Glutamatergic neuron (in vitro differentiated cells): ENCODE measurements around the gene CRTAC1. TPM values are rescaled to one million over a fixed set of nuclear protein-coding genes. Genes with fewer than 3 reads are reported as not detected.

Source experiments
- DNase-seq: peaks from one replicate; pipeline ENCODE4 v3.0.0; 2022
- H3K27ac Mint-ChIP-seq: one replicate; pipeline ENCODE4 v1.8.0; 2020; ENCODE audit warnings: mild to moderate bottlenecking, mixed read lengths, inconsistent platforms; ENCODE audit not compliant: unreplicated experiment
- H3K27me3 Mint-ChIP-seq: one replicate; pipeline ENCODE4 v1.8.0; 2020; ENCODE audit warnings: mild to moderate bottlenecking, moderate library complexity, mixed read lengths, inconsistent platforms; ENCODE audit not compliant: unreplicated experiment
- H3K36me3 Mint-ChIP-seq: one replicate; pipeline ENCODE4 v1.8.0; 2020; ENCODE audit warnings: mild to moderate bottlenecking, mixed read lengths, inconsistent platforms; ENCODE audit not compliant: unreplicated experiment
- H3K4me1 Mint-ChIP-seq: one replicate; pipeline ENCODE4 v1.8.0; 2020; ENCODE audit warnings: mild to moderate bottlenecking, low read depth, mixed read lengths, inconsistent platforms; ENCODE audit not compliant: unreplicated experiment
- H3K4me3 Mint-ChIP-seq: one replicate; pipeline ENCODE4 v1.8.0; 2020; ENCODE audit warnings: mild to moderate bottlenecking, mixed read lengths, inconsistent platforms; ENCODE audit not compliant: unreplicated experiment
- H3K9me3 Mint-ChIP-seq: one replicate; pipeline ENCODE4 v1.8.0; 2020; ENCODE audit warnings: mild to moderate bottlenecking, moderate library complexity, mixed read lengths, inconsistent platforms; ENCODE audit not compliant: unreplicated experiment
- long read RNA-seq: library from polyadenylated mRNA; unstranded; transcript quantifications from one replicate; pipeline ENCODE4 v2.0.0, GENCODE V29; 2020; ENCODE audit not compliant: unreplicated experiment
- total RNA-seq: library from RNA; stranded (reverse); fragmentation: NEBNext Ultra II Directional; extraction: Animal tissue kit (Norgen Biotek cat#: 25700); gene quantifications from one replicate; pipeline ENCODE4 v1.2.1, GENCODE V29; 2021; ENCODE audit not compliant: unreplicated experiment
- TF ChIP-seq, protein P1 (sequence below): fragments of 200-600 bp; sonication (generic); IDR thresholded peaks from one replicate; pipeline ENCODE4 v1.5.0; 2021; ENCODE audit not compliant: partially characterized antibody, unreplicated experiment

The CRTAC1 gene, protein sequence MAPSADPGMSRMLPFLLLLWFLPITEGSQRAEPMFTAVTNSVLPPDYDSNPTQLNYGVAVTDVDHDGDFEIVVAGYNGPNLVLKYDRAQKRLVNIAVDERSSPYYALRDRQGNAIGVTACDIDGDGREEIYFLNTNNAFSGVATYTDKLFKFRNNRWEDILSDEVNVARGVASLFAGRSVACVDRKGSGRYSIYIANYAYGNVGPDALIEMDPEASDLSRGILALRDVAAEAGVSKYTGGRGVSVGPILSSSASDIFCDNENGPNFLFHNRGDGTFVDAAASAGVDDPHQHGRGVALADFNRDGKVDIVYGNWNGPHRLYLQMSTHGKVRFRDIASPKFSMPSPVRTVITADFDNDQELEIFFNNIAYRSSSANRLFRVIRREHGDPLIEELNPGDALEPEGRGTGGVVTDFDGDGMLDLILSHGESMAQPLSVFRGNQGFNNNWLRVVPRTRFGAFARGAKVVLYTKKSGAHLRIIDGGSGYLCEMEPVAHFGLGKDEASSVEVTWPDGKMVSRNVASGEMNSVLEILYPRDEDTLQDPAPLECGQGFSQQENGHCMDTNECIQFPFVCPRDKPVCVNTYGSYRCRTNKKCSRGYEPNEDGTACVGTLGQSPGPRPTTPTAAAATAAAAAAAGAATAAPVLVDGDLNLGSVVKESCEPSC
- 2.5 TPM for total RNA-seq
- long read RNA-seq, partial matches to known transcripts = 1 of 3 reads
- long read RNA-seq, other reads (novel, unspliced or antisense) = 0 of 3 reads

DNA sequence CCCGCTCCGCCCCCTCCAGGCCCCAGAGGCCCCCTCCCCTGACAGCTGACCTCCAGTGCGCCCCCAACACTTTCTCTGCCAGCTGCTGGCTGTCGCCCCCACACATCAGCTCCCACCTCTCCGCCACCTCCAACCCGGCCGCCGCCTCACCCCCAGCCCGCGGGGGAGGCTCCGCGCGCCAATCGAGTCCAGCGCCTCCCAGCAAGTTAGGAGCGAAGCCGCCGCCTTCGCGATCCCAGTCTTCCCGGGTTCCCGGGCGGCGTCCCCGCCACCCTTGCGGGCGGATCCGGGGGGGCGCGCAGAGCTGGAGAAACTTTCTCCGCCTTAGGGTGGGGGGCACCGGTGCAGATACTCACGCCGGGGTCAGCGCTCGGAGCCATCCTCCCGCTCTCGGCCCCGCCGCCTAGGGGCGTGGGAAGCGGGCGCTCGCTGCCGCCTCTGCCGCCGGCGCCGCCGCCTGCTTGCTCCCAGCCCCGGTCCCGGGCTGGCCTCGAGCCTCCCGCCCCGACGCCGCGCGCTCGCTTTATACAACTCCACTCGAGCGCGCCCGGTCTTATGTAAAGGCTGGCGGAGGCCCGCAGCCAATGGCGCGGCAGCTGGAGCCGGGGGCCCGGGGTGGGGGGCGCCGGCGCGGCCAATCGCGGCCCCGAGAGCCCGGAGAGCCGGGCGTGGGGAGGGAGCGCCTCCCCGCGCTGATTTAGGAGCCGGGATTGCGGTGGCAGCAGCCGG lies at the start of gene CRTAC1:
TSS of gene CRTAC1 (minus strand) at position 529 of the 729 bp plus-strand sequence. CDS start at position 380, 149 bp downstream.
- Mint-ChIP-seq H3K9me3 (peaks cover 3% of the 10 kb centered on the region), H3K27me3 (peaks cover 20% of the 10 kb centered on the region), H3K27ac (no peak within 1 kb of the TSS), H3K4me3 (peak within 1 kb of the TSS; percentile 55), H3K4me1 (peaks cover 17% of the 10 kb centered on the region), H3K36me3 (peaks cover under 1% of the 10 kb centered on the region)
- DNase-seq = peak; percentile 82
- TF ChIP-seq, protein P1, sequence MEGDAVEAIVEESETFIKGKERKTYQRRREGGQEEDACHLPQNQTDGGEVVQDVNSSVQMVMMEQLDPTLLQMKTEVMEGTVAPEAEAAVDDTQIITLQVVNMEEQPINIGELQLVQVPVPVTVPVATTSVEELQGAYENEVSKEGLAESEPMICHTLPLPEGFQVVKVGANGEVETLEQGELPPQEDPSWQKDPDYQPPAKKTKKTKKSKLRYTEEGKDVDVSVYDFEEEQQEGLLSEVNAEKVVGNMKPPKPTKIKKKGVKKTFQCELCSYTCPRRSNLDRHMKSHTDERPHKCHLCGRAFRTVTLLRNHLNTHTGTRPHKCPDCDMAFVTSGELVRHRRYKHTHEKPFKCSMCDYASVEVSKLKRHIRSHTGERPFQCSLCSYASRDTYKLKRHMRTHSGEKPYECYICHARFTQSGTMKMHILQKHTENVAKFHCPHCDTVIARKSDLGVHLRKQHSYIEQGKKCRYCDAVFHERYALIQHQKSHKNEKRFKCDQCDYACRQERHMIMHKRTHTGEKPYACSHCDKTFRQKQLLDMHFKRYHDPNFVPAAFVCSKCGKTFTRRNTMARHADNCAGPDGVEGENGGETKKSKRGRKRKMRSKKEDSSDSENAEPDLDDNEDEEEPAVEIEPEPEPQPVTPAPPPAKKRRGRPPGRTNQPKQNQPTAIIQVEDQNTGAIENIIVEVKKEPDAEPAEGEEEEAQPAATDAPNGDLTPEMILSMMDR = no peak

DNA sequence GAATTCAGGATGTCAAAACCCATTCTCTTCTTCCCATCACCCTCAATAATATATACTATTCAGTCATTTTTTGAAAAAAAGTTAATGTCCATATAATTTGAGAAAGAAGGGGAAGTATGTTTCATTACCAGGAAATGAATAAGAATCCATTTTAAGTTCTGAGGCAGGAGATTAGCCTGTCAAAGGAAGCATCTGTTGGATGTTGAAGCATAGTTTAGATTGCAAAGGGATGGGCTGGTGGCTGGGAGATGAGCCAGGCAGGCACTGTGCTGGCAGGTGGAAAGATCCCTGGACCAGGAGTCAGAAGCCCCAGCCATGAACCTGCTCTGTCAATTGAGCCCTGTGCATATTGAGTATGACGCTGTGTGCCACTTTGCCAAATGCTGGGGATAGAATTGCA lies 48.4 kb upstream of the CRTAC1 start:
- DNase-seq = no peak
- no peaks in the 10 kb centered on the region for H3K36me3 Mint-ChIP-seq
- H3K4me1 Mint-ChIP-seq = peaks cover 7% of the 10 kb centered on the region
- TF ChIP-seq, protein P1 = no peak
- H3K27ac Mint-ChIP-seq = no peak overlapping the region
- peaks cover 6% of the 10 kb centered on the region for H3K27me3 Mint-ChIP-seq
- H3K4me3 Mint-ChIP-seq = no peak overlapping the region
- peaks cover 3% of the 10 kb centered on the region for H3K9me3 Mint-ChIP-seq

- peaks cover 11% of the 10 kb centered on the region for H3K4me1 Mint-ChIP-seq
- DNase-seq = no peak
- H3K27ac Mint-ChIP-seq = no peak overlapping the region
- peaks cover 6% of the 10 kb centered on the region for H3K27me3 Mint-ChIP-seq
- H3K4me3 Mint-ChIP-seq = no peak overlapping the region
- H3K36me3 Mint-ChIP-seq = no peaks in the 10 kb centered on the region
- H3K9me3 Mint-ChIP-seq = peaks cover 3% of the 10 kb centered on the region
- TF ChIP-seq, protein P1 = no peak
Observed at GRCh38 chr10:98077223-98077622, 46.8 kb upstream of the CRTAC1 start.

DNA sequence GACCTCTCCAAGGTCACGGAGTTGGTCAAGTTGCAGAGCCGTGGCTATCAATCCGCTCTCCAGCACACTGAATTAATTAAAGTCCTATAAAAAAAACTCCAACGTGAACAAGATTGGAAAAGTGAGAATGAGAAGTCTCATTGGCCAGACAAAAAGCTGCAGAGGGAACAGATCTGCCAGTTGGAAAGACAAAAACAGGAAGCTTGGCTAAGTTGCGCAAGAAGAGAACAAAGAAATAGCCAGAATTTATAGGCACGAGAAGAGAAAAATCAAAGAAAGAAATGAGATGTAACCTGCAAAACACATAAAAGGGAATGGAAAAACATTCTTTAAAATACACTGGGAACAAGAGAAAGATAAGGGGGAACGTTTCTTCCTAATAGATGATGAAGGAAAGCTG lies 45.7 kb upstream of the CRTAC1 start:
- peaks cover 6% of the 10 kb centered on the region for H3K36me3 Mint-ChIP-seq
- H3K27me3 Mint-ChIP-seq = peaks cover 4% of the 10 kb centered on the region
- TF ChIP-seq, protein P1 = no peak
- H3K4me1 Mint-ChIP-seq = peaks cover 8% of the 10 kb centered on the region
- no peak overlapping the region for H3K4me3 Mint-ChIP-seq
- no peak overlapping the region for H3K27ac Mint-ChIP-seq
- no peak for DNase-seq
- H3K9me3 Mint-ChIP-seq = peaks cover 3% of the 10 kb centered on the region
